NCI-H345 treated with DMSO at 0.1 percent for 48 hours (cell line): ENCODE data around the gene WAPL.

Experiments used
- DNase-seq: peaks from one replicate; lab custom pipeline; 2025; ENCODE audit not compliant: unreplicated experiment; lab: John Stamatoyannopoulos, UW

WAPL gene

GRCh38 chr10:86523348-86523747 lies 1.8 kb upstream of the WAPL start:
- DNase-seq, result no peak

DNA sequence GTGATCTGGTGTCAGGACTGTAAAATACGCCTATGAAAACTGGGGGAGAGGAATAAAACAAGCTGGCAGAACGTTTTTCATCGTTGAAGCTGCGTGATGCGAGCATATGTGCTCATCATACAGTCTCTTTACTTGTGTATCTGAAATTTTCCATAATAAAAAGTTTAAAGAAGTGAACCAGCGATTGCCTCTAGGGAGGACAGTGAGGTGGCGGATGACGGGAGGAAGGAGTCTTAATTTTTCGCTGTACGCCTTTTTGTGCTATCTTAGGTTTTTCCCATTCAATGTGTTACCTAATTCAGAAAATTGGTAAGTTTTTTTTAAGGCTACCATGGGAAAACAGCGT lies 891 bp upstream of the WAPL start:
- DNase-seq, result no peak

DNA sequence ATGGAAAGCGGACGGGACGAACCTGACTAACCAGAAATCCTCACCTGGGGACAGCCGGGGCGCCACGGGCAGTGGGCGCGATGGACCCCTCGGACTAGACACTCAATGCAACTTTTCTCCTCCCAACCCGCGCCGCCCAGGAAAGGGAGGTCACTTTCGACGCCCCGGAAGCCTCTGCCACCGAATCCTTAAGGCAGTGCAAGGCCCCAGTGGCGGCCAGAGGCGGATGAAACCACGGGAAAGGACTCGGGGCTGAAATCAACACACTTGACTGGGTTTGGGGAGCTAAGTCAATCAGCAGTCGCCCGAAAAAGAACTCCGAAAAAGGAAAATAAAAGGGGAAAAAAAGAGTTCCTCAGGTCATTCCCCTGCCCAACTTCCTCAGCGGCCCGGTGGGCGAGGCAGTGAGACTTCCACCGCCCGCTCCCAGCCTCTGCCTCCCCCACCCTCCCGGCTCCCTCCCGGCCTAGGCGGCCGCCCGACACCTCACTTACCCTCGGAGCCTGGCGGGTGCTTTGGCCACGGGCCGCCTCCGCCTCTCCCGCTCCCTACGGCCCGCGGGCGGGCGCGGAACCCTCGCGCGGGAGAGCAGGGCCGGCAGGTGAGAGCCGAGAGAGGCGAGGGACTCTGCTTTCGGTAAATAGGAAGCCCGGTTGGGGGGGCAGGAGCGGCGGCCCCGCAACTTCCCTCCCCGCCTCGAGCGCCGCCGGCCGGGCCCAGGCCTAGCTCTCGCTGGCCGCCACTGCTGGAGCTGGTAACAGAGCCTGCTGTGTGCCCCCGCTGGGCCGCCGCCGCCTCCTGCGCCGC lies 518 bp downstream of the WAPL start:
- DNase-seq, result no peak

DNA sequence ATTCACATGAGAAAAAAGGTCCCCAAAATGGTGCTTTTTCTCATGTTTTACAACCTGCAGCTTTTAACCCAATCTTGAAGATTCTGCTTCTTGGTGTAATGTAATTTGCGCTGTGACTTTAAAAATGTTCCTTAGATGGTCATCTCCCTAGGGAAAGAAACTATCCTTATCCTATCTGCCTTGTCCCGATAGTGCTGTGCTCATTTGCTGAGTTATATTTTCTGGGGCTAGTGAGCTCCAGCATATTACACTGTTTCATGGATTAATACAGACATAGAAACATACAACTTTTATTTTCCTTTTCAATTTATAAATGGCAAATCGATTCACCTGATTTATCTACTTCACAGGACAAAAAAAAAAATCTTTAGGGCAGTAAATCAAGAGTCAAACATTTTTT lies 2.8 kb downstream of the WAPL start:
- DNase-seq, result no peak

GRCh38 chr10:86512137-86512536 lies 9.5 kb downstream of the WAPL start:
- no peak for DNase-seq

DNA sequence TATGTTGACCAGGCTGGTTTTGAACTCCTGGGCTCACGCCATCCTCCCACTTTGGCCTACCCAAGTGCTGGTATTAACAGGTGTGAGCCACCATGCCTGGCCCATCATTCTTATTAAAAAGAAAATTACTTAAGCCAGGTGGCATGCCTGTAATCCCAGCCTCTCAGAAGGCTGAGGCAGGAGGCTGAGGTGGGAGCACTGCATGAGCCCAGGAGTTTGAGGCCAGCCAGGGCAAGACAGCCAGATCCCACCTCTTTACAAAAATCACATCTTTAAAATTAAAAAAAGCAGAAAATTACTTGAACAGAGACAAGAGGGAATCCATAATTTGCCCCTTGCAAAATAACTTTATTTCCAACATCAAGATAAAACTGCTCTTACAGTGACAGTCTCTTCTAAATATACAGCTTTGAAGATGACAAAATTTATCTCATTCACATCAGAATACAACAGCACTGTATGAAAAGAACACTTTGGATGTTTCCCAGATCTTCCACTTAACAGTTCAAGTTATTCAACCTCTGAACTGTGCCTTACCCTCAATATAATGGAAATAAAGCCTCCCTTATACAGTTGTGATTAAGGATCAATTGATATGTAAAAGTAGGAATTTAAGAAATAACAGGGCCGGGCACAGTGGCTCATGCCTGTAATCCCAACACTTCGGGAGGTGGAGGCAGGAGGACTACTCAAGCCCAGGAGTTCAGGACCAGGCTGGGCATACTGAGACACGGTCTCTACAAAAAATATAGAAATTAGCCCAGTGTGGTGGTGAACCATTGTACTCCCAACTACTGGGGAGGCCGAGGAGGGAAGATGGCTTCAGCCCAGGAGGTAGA lies 10.3 kb downstream of the WAPL start:
- DNase-seq, result no peak

- no peak for DNase-seq
These were observed 12.4 kb downstream of the WAPL start for GRCh38 chr10:86509145-86509544.

- no peak for DNase-seq
These were observed 13.4 kb downstream of the WAPL start for GRCh38 chr10:86508217-86508616.

GRCh38 chr10:86506499-86506898 lies 15.1 kb downstream of the WAPL start:
- DNase-seq, result no peak

DNA sequence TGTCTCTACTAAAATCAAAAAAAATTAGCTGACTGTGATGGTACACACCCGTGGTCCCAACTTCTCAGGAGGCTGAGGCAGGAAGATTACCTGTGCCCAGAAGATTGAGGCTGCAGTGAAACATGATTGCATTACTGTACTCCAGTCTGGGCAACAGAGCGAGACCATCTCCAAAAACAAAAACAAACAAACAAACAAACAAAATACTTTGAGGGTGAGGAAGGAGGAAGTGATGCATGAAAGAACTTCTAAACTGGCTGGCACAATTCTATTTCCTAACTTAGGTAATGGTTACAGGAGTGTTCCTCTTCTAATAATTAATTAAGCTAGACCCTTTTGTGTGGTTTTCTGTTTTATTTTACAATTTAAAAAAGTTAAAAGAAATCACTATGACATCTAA lies 15.5 kb downstream of the WAPL start:
- DNase-seq, result no peak

GRCh38 chr10:86504510-86504909 lies 17.1 kb downstream of the WAPL start:
- no peak for DNase-seq

DNA sequence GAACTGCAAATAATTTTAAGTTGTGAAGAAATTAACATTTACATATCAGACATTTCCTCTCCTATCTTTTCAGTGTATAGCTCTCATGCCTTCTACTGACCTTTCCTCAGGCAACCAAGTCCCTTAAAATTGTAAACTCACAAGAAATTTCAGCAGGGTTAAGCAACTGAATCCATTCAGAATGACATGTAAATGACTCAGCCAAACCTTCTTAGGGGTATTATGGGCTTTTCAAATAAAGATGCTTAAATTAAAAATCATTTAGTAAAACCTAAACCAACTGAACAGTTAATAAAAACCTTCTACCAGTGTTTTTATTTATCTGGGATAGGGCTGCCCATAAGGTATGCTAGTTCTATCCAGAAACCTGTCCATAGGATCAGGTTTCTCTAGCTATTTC lies 20.7 kb downstream of the WAPL start:
- no peak for DNase-seq

DNA sequence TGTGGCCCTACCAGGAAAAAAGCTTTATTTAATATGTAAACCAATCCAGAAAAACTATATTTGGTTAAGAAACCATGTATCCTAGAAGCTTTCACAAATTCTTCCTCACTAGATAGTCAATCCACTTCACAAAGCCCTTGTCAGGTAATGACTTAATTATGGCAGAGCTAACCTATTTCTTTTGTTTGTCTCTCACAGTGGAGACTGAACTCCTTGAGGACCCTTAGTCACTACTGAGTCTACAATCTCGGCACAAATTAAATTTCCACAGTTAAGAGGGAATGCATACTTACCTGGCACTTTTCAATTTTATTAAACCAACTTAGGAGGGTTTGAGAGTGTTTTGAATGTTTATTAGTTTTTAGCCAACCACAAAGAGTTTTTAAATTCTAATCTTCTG lies 23.0 kb downstream of the WAPL start:
- DNase-seq, result no peak

DNA sequence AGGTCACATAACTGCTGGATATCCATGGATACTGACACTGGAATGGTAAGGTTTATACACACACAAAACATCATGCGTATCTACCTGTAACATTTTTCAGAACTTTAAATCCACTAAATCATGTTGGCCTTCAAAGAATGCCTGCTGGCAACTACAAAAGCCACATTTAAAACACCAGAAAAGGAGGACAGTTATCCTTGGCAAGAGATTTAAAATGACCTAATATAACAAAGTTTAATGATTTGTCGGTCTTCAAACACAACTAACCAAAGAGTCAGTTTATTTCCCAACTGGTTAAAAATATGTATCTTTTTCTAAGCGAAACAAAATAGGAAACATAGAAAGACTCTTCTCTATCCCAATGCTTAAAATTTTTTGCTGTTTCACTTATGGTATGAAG lies 24.0 kb downstream of the WAPL start:
- DNase-seq, result no peak

GRCh38 chr10:86489960-86490612 lies 31.5 kb downstream of the WAPL start:
- DNase-seq, result no peak

GRCh38 chr10:86489071-86489810 lies 32.4 kb downstream of the WAPL start:
- DNase-seq, result no peak

DNA sequence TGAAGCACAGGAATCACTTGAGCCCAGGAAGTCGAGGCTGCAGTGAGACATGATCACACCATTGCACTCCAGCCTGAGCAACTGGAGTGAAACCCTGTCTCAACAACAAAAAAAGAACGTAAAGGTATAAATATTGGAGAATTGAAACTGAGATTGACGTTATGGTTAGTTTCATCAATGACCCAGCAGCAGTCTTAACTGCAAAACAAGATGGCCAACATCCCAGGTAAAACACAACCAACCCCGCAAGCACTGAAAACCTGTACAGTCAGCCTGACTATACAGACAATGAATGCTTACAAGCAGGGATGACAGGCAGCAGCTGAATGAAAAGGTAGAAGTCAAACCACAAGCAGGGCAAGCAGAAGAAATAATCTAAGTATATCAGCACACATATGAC lies 34.7 kb downstream of the WAPL start:
- no peak for DNase-seq

GRCh38 chr10:86483664-86484063 lies 37.9 kb downstream of the WAPL start:
- no peak for DNase-seq

GRCh38 chr10:86481761-86482160 lies 39.8 kb downstream of the WAPL start:
- DNase-seq, result no peak

DNA sequence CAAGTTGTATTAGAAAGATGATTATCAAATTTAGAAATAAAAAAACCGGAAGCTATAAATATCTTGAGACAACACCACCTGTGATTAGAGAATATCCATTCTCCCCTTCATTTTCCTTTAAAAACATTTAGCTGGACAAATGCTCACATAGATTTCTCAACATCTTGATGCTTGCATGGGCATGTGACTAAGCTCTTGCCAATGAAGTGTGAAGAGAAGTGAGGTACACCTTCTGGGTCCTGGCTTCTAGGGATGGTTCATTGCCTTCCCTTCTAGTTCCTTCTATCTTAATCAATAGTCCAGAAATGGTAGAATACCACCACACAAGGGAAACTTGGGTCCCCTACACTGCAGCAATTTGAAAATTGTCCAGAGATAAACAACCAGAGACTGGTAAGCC lies 41.0 kb downstream of the WAPL start:
- no peak for DNase-seq

DNA sequence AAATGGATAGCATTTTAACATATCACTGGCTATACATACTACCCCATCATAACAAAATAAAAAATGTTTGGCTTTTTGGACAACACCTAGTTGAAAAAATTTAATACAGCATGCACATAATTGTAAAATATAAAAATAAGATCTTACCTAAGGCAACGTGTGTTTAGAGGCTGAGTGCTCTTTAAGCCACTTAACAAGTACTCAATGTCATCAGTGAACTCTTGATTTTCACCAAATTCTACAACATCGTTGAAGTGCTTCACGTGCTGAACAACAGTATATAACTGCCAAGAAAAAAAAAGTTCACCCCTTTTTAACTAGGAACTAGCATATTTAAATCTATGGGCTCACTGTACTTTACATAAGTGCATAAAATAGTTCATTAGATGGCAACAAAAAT lies 49.5 kb downstream of the WAPL start:
- DNase-seq, result no peak
